Progenitor cell of endocrine pancreas (in vitro differentiated cells): ENCODE data around the gene LRRC75B. TPM values are rescaled to one million over a fixed set of nuclear protein-coding genes. Genes with fewer than 3 reads are reported as not detected.

Source experiments
- DNase-seq: peaks from one replicate; pipeline ENCODE4 v3.0.0; 2021; ENCODE audit warnings: low spot score; ENCODE audit not compliant: unreplicated experiment
- H3K27ac Mint-ChIP-seq: 2 replicates; pipeline ENCODE4 v1.8.0; 2021; ENCODE audit warnings: mild to moderate bottlenecking, moderate library complexity, mixed read lengths
- H3K27me3 Mint-ChIP-seq: 2 replicates; pipeline ENCODE4 v1.8.0; 2021; ENCODE audit warnings: mixed read lengths
- H3K36me3 Mint-ChIP-seq: 2 replicates; pipeline ENCODE4 v1.8.0; 2022; ENCODE audit warnings: mixed read lengths; ENCODE audit not compliant: insufficient read depth
- H3K4me1 Mint-ChIP-seq: 2 replicates; pipeline ENCODE4 v1.8.0; 2021; ENCODE audit warnings: low read depth, mixed read lengths
- H3K4me3 Mint-ChIP-seq: 2 replicates; pipeline ENCODE4 v1.8.0; 2021; ENCODE audit warnings: low read depth, mild to moderate bottlenecking, moderate library complexity, mixed read lengths
- H3K9me3 Mint-ChIP-seq: 2 replicates; pipeline ENCODE4 v1.8.0; 2021; ENCODE audit warnings: low read depth, mixed read lengths
- total RNA-seq: library from RNA; stranded (reverse); gene quantifications from 2 replicates; pipeline ENCODE4 v1.2.1, GENCODE V29; 2021
- TF ChIP-seq, protein P1 (sequence below): fragments of 200-600 bp; sonication (generic); IDR thresholded peaks from one replicate; pipeline ENCODE4 v1.5.0; 2021; ENCODE audit warnings: antibody characterized with exemption, mild to moderate bottlenecking; ENCODE audit not compliant: unreplicated experiment

Gene LRRC75B
- total RNA-seq, 1 donor from 2014 or later, result 24.6 TPM

DNA sequence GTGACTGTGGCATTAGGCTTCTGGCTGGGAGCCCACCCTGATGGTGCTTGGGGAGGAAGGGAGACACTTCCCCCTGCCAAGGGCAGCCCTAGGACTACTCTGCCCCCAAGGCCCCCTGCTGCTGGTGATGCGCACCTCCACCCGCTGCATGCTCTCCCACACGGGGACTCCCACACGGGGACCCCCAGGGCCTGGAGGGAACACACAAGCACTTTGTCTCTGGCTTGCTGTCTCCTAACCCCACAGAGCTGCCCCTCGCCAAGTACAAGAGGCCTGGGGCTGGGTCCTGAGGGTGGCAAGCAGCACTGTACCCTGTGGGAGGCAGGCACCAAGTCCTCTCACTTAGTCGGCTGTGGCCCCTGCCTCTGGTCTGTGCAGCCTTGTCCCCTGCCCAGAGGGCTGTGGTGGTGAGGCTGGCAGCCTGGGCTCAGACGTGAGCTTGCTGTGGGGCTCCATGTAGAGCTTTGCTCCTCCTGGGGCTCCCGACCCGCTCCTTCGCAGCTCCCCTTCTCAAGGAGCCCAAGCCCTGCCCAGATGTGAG lies 7.9 kb downstream of the LRRC75B start:
- H3K27ac Mint-ChIP-seq, result no peak overlapping the region
- TF ChIP-seq, protein P1, sequence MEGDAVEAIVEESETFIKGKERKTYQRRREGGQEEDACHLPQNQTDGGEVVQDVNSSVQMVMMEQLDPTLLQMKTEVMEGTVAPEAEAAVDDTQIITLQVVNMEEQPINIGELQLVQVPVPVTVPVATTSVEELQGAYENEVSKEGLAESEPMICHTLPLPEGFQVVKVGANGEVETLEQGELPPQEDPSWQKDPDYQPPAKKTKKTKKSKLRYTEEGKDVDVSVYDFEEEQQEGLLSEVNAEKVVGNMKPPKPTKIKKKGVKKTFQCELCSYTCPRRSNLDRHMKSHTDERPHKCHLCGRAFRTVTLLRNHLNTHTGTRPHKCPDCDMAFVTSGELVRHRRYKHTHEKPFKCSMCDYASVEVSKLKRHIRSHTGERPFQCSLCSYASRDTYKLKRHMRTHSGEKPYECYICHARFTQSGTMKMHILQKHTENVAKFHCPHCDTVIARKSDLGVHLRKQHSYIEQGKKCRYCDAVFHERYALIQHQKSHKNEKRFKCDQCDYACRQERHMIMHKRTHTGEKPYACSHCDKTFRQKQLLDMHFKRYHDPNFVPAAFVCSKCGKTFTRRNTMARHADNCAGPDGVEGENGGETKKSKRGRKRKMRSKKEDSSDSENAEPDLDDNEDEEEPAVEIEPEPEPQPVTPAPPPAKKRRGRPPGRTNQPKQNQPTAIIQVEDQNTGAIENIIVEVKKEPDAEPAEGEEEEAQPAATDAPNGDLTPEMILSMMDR, result no peak
- no peaks in the 10 kb centered on the region for H3K27me3 Mint-ChIP-seq
- no peaks in the 10 kb centered on the region for H3K4me1 Mint-ChIP-seq
- H3K9me3 Mint-ChIP-seq, result no peaks in the 10 kb centered on the region
- no peak overlapping the region for H3K4me3 Mint-ChIP-seq
- H3K36me3 Mint-ChIP-seq, result no peaks in the 10 kb centered on the region
- no peak for DNase-seq

- Mint-ChIP-seq H3K27ac (no peak overlapping the region), H3K36me3 (no peaks in the 10 kb centered on the region), H3K9me3 (no peaks in the 10 kb centered on the region), H3K4me1 (no peaks in the 10 kb centered on the region), H3K27me3 (no peaks in the 10 kb centered on the region), H3K4me3 (no peak overlapping the region)
- TF ChIP-seq, protein P1, result no peak
- no peak for DNase-seq
Observed at GRCh38 chr22:24584166-24584790, 8.6 kb downstream of the LRRC75B start.

- Mint-ChIP-seq H3K9me3 (no peaks in the 10 kb centered on the region), H3K36me3 (no peaks in the 10 kb centered on the region), H3K4me1 (peaks cover 5% of the 10 kb centered on the region), H3K27ac (no peak overlapping the region), H3K4me3 (no peak overlapping the region), H3K27me3 (no peaks in the 10 kb centered on the region)
- TF ChIP-seq, protein P1, result no peak
- no peak for DNase-seq
Observed at GRCh38 chr22:24583221-24584165, 9.4 kb downstream of the LRRC75B start.

DNA sequence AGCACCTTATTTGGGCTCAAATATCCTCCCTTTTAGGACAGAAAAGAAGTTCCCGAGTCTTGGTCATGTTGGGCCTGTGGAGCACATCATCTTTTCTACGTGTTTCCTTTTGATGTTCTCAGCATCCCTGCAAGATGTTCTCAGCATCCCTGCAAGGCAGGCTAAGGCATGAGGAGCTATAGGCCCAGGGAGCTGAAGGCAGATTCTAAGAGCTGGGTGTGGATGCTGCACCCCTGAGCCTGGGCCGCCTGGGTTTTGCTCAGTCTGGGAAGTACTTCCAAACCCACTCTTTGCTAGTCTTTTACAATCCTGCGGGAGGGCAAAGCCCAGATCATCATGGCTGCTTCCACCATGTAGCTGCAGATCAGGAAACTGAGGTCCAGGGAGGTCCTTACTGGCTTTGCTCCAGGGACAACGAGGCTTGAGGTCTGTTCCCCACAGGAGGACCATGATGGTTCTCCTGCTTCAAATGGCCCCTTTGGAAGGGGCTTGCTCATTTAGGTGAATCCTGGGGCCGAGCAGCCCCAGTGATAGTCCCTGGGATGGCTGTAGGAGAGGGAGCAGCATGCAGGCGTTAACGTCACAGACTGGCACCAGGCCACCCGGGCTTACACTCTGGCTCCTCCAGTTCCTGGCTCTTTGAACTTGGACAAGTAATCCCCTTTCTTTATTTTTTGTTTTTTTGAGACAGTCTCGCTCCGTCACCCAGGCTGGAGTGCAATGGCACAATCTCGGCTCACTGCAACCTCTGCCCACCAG lies 10.6 kb downstream of the LRRC75B start:
- Mint-ChIP-seq H3K36me3 (no peaks in the 10 kb centered on the region), H3K9me3 (no peaks in the 10 kb centered on the region), H3K27ac (no peak overlapping the region), H3K27me3 (no peaks in the 10 kb centered on the region), H3K4me3 (no peak overlapping the region), H3K4me1 (peaks cover 12% of the 10 kb centered on the region)
- DNase-seq, result no peak
- TF ChIP-seq, protein P1, result no peak

DNA sequence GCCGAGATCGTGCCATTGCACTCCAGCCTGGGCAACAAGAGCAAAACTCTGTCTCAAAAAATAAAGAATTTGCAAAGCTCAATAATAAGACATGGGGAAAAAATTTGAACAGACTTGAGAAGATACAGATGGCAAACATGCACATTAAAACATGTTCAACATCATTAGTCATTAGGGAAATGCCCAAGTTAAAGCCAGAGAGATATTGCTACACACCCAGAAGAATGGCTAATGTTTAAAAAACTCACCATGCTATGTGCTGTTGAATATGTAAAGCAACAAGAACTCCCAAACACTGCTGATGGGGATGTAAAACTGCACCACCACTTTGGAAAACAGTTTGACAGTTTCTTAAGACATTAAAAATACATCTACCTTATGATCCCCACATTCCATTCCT lies 12.6 kb downstream of the LRRC75B start:
- Mint-ChIP-seq H3K27me3 (no peaks in the 10 kb centered on the region), H3K27ac (no peak overlapping the region), H3K9me3 (no peaks in the 10 kb centered on the region), H3K36me3 (peaks cover 4% of the 10 kb centered on the region), H3K4me3 (no peak overlapping the region), H3K4me1 (peaks cover 12% of the 10 kb centered on the region)
- TF ChIP-seq, protein P1, result no peak
- no peak for DNase-seq
